ENCODE results near the gene PPP1R37.

PPP1R37 gene, protein sequence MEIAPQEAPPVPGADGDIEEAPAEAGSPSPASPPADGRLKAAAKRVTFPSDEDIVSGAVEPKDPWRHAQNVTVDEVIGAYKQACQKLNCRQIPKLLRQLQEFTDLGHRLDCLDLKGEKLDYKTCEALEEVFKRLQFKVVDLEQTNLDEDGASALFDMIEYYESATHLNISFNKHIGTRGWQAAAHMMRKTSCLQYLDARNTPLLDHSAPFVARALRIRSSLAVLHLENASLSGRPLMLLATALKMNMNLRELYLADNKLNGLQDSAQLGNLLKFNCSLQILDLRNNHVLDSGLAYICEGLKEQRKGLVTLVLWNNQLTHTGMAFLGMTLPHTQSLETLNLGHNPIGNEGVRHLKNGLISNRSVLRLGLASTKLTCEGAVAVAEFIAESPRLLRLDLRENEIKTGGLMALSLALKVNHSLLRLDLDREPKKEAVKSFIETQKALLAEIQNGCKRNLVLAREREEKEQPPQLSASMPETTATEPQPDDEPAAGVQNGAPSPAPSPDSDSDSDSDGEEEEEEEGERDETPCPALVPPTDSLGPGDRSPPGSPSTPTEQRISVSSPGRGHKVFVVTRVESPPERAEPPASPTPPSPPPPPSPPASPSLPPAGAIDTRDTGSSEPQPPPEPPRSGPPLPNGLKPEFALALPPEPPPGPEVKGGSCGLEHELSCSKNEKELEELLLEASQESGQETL

DNA sequence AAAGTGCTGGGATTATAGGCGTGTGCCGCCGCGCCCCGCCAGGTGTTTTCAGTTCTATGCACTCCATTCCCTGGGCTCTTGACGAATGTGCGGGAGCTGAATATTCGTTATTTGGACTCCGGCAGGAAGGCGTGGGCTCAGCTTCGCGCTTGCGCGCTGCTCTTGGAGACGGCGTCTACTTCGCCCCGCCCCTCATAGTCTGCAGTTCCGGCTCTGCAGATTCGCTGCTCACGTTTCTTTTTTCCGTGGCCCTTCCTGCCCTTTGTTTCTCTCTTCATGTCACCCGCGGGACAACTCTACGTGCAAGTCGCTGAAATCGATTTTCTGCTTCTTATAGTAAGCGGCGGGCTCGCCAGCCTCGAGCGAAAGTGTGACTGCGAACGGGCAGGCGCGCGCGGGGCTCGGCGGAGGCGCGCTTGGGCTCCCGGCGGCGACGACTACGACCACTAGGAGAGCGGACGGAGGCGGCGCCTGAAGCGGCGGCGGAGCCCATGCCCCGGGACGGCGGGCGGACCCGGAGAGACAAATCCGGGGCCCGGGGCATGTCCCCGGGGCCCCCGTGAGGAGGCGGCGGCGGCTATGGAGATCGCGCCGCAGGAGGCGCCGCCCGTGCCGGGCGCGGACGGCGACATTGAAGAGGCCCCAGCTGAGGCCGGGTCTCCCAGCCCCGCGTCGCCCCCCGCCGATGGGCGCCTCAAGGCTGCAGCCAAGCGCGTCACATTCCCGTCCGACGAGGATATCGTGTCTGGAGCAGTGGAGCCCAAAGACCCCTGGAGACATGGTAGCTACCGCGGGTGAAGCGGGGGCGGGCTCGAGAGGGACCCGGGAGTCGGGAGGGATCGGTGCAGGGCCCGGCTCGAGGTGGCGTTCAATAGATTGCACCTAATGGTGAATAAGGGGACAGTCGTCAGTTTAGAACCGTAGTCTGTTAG is at the start of gene PPP1R37:
Gene PPP1R37, plus strand, starts transcription at position 433 of the 932 bp plus-strand sequence. Its CDS starts 147 bp downstream, at position 580.
- peak; percentile 99 for DNase-seq

DNA sequence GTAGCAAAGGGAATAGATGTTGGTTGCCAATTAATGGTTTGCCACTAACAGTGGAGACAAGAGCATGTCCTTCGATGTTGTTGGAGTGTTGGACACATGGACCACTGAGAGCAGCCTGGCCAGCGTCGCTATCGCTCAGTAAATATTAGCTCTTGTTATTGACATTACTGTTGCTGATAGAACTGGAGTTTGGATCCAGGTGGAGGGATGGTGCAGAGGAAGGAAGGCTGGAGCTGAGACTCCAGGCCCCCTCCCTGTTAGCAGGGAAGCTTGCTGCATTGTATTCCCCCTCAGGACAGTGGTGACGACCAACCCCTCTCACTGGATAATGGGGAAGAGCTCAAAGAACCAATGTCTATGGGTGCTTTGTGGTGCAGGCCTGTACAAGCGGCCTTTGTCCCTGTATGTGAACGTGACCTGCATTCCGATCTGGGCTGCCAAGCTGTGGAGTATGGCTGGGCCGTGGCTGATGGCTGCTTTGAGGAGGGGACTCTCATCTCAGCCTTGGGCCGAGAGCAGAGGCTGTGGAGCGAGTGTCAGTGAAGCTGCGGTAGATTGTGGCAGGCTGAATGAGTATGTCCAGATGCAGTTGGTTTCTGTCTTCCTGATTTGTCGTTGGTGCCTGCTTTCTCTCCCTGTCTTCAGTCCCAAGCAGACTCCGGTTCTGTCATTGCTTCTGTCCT is 47.2 kb upstream of the PPP1R37 start:
- DNase-seq: no peak

DNA sequence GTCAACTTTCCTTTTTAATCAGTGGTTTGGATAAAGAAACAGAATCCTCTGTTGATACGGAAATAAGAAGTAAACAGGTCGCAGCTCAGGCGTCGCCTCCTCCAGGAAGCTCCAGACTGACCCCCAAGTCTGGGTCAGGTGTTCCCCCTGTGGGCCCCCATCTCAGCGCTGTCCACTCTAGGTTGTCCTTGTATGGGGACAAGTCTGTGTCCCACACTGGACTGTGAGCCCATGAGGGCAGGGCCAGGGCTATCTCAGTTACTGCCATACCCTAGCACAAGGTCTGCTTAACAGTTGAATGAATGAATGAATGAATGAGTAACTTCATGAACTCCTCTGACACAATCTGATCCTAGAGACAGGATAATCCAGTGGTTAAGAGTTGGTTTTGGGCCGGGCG is 46.6 kb upstream of the PPP1R37 start:
- DNase-seq: no peak

DNA sequence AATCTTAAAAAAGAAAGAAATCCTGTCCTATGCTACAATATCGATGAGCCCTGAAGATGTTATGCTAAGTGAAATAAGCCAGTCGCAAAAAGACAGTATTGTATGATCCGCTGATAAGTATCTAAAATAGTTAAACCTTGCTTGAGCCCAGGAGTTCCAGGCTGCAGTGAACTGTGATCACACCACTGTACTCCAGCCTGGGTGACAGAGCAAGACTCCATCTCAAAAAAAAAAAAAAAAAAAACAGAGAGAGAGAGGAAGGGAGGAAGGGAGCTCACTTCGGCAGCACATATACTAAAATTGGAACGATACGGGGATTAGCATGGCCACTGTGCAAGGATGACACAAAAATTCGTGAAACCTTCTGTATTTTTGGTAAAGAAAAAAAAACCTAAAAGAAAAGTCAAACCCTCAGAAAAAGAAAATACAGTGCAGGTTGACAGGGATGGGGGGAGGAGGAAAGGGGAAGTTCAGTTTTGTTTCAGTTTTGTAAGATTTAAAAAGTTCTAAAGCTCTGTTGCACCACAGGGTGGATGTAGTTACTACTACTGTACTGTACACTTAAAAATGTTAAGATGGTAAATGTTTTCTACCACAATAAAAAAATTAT is 45.7 kb upstream of the PPP1R37 start:
- peak; percentile 57 for DNase-seq

DNA sequence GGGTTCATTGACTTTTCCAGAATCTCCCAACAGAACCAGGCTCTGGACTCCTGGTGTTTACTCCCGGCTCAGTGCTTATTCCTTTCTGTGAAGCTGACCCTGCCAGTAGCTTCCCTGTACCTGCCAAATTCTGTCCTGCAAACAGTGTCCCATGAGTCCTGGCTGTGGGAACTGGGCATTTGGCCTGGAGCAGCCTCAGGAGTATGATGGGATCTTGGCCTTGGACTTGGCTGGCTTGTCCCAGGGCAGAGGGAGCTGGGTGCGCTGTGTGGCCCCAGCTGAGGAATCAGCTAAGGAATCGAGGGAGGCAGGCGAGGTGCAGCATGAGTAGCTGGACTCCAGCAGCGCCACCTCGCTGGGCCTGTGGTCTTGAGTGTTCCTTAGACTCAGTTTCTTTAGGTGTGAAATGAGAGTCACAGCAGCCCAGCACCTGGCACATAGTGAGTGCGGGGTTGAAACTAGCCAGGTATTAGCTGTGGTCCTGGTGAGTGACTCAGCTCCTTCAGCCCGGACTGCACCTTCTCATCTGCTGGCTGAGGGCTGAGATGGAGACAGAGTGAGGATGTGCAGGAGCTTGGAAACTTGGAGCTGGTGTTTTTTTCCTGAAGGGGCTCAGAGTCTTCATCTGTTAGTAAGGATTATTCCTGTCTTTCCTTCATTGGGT is 43.8 kb upstream of the PPP1R37 start:
- no peak for DNase-seq

DNA sequence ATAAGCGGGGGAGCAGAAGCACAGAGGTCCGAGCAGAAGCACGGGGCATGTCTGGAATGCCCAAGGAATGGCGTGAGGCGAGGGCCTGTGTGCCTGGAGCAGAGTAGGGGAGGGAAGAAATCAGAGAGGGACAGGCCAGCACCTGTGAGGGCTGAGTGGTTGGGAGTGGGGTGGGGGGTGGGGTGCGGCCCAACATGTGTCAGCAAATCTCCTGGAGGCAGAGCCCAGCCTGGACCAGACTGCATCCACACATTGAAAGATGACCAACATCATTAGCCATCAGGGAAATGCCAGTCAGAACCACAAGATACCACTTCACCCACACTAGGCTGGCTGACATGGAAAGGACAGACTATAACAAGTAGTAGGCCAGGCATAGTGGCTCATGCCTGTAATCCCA is 42.9 kb upstream of the PPP1R37 start:
- DNase-seq: no peak

DNA sequence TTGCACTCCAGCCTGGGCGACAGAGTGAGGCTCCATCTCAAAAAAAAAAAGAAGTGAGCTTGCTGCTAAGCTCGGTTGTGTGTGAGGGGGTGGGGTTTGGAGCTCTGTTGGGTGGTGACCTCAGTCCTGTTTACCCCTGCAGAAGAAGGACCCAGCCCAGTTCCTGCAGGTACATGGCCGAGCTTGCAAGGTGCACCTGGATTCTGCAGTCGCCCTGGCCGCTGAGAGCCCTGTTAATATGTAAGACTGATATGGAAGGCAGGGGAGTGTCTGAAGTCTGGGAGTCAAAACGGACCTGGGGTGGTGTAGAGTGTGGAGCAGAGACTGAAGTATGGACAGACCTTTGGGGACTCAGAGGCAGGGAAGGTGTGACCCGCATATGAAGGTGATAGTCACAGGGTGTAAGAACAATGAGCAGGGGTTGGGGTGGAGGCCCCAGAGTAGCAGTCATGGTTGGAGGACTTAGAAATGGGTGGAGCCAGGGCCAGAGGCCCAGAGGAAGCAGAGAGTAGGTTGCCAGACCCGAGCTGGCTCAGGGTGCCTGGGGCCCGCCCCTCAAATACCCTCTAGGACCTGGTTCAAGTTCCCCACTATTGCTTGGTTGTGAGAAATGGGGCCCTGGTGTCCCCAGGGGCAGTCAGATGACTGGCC is 40.9 kb upstream of the PPP1R37 start:
- DNase-seq: no peak

DNA sequence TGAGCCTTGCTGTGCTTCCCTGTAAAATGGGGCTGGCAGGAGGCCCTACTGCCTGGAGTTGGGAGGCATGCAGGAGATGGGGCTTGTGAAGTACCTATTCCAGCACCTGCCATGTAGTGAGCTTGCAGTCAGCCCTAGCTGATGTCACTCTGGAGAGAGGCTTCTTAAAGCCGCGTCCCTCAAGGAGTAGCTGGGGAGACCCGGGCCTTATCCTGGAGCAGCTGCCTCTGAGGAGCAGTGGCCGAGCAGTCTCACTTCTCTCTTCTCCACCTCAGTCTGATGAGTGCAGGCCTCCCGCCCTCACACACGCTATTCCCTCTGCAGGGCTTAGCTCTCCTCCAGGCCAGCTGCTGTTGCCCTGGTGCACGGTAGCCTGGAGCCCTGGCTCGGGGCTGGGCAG is 36.1 kb upstream of the PPP1R37 start:
- no peak for DNase-seq

DNA sequence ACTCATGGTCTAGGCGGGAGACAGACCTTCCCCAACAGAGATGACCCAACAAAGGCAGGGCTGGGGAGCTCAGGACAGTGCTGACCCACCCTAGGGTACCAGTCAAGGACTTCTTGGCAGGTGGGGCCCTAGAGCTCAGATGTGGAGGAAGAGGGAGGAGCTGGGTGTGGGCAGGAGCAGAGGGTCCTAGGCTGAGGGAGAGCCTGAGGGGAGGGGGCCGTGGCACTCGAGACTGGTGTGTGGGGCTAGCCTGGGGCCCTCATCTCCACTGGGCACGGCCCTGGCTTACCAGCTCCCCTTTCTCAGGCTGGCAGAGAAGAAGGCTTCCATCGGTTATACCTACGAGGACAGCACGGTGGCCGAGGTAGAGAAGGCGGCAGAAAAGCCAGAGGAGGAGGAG is 35.5 kb upstream of the PPP1R37 start:
- no peak for DNase-seq

DNA sequence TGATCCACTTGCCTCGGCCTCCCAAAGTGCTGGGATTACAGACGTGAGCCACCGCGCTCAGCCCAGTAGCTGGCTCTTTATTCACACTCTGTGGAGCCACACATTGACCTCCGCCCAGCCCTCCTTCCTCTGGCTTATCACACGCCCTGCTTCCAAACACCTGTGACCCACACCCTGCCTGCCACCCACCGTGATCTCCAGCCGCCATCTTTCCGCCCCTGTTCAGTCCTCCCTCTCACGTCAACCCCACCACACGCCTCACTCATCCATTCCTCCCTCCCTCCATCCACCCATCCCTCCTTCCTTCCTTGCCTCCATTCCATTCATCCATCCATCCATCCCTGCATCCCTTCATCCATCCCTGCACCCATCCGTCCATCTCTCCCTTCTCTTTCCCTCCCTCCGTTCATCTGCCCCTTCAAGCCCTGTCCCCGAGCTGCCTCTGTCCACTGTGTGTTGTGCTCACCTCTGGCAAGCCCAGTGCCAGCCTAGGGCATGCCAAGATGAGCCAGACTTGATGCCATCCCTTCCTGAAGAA is 34.3 kb upstream of the PPP1R37 start:
- peak; percentile 16 for DNase-seq

DNA sequence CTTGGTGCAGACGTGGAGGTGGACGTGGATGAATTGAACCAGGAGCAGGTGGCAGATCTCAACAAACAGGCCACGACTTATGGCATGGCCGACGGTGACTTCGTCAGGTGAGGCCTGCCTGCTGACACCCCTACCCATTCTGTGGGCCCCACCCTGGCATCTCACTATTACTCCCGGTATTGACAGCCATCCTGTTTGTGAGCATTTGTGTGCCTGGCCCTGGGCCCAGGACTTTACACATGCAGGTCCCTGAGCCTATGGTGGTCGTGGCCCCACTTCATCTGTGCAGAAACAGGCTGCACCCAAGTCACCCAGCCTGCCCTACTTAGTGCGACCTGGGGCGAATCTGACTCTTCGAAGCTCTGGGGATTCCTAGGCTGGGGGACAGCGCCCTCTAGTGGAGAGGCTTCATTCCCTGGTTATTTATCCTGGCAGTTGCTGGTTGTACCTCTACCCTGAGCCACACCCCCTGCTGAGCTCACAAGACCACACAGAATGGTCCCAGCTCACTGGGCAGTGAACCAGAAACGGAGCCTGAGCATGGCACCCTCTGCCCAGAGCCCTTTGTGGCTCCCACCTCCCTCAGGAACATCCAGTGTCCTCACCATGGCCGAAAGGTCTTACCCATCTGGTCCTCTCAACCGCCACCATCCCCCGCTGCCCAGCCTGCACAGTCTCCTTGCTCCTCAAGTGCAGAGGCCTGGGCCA is 33.6 kb upstream of the PPP1R37 start:
- peak; percentile 94 for DNase-seq

DNA sequence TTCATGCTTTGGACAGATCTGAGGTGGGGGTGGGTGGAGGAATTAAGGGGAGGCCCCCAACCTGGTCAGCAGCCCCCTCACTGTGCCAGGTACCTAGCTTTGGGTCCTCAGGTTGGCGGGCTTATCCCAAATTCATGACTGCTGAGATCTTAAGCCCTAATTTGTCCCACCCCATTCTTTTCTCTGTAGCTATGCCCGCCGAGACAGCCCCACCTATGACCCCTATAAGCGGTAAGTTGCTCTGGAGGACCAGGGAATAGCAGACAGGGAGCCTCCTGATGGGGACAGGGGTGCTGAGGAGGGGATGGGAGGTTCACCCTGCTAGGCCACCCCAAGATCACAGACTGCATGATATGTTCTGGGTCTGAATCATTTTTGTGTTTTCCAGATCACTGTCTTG is 31.0 kb upstream of the PPP1R37 start:
- no peak for DNase-seq

DNA sequence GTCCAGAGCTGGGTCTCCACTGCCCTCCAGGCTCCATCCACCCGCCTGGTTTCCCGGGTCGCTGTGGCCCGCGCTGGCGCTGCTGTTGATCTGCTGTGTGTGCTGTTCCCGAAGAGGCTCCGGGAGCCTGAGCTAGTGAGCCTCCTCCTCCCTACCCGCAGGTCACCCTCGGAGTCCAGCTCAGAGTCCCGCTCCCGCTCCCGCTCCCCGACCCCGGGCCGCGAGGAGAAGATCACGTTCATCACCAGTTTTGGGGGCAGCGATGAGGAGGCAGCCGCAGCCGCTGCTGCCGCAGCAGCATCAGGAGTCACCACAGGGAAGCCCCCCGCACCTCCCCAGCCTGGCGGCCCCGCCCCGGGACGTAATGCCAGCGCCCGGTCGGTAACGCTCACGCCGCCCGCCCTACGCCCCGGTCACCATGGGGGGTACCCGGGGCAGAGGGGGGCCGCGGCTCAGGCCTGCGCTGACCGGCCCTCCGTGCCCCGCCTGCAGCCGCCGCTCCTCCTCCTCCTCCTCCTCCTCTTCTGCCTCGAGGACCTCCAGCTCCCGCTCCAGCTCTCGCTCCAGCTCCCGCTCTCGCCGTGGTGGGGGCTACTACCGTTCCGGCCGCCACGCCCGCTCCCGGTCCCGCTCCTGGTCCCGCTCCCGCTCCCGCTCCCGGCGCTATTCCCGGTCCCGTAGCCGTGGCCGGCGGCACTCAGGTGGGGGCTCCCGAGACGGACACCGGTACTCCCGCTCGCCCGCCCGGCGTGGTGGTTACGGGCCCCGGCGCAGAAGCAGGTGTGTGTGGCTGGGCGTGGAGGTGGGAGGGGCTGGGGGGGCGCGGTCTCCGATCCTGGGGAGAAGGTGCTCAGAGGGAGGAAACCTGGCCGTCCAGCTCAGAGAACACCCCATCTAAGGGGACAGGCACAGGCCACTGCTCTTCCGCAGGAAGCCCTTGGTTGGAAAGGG is 28.9 kb upstream of the PPP1R37 start:
- no peak for DNase-seq

DNA sequence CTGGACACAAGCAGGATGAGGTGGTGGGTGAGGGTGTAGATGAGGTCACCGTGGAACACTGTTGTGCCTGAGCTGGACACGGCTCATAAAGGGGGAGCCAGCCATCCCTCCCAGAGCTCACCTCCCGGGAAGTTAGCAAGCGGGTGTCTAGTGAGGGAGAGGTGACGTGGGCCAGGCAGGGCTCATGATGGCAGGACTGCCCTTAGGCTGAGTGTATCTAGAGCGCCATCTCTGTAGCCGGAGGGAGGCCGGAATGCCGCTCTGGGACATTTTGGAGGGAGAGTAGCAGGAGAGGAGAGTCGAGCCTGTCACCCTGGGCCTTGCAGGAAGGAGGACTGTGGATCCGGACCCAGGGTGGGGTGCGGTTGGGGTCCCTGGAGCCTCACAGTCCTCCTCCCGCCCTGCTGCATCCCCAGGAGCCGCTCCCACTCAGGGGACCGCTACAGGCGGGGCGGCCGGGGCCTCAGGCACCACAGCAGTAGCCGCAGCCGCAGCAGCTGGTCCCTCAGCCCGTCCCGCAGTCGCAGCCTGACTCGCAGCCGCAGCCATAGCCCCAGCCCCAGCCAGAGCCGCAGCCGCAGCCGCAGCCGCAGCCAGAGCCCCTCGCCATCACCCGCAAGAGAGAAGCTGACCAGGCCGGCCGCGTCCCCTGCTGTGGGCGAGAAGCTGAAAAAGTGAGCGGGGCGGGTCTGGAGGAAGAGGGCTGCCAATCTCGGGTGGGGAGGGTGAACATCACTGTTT is 25.9 kb upstream of the PPP1R37 start:
- DNase-seq: no peak

DNA sequence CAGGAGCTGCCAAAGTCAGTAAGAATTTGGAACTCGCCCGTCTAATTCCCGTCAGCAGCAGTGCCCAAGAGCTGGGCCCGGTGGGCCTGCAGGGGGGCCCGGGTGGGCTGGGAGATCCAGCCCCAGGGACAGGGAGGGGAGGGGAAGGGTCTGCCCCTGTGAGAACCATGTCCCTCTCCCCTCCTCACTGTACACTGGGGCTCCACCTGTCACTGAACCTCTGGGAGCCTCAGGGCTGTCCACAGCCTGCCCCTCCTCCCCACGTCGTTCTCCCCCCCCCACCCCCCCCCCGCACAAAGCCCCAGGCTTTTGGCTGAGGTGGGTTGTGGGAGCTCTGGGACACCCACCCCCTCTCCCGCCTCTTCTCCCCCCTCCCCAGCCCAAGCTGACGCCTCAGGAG is 24.9 kb upstream of the PPP1R37 start:
- no peak for DNase-seq

DNA sequence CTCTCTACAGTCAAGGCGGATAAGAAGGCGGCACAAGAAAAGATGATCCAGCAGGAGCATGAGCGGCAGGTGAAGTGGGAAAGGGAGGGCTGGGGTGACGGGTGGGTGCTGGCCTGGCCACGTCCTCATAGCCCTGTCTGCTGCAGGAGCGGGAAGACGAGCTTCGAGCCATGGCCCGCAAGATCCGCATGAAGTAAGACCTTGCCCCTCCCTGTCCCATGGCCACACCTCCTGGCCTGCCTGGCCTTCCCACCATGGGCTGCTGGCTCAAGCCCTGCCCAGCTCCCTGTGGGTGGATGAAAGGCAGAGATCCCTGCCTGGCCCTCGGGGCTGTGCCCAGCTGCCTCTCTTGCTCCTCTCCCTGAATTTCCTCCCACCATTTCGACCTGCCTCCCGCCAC is 23.9 kb upstream of the PPP1R37 start:
- DNase-seq: peak; percentile 20

DNA sequence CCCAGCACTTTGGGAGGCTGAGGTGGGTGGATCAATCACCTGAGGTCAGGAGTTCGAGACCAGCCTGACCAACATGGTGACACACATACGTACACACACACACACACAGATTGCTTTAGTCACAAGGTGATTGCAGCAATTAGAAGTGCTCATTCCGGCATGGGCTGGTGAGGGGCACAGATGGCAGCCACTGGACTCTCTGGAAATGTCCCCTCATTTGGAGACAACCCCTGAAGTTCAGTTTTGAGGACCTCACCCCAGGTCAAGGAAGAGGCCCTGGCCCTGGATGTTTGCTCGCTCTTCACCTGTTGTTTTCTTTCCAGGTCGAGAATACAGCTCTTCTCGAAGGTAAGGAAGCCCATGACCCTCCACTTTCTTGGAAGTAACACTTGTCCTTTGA is 22.8 kb upstream of the PPP1R37 start:
- DNase-seq: no peak

DNA sequence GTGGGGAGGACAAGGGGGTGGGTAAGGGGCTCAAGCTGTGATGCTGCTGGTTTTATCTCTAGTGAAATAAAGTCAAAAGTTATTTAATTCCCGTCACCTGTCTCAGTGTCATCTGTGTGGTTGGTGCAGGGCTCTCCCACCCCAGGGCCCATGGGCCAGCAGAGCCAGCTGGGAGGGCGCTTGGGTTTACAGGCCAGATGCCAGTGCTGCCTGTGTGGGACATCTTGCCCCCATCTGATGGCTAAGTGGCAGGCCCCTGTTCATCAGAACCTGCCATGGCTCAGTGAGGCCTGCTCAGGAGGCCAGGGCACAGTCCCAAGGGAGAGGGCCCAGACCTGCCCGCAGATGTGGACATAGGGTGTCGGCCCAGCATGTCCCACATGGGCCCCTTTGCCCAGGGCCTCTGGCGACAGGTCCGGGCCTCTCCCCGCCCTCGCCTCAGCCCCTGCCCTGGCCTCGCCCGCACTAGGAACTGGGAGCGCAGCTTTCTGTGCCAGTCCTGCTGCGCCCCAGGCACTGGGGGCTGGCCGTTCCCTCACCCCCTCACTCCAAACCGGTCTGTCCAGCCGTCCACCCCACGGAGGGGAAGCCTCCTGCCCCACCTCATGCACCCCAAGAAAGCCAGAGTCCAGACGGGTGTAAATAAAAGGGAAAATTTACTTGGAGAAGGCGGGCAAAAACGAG is 22.0 kb upstream of the PPP1R37 start:
- DNase-seq: no peak
